ENCODE measurements around the gene NEGR1. TPM values are rescaled to one million over a fixed set of nuclear protein-coding genes. Genes with fewer than 3 reads are reported as not detected.
A peak's percentile ranks its signal among the peaks of the same experiment; 100 is the strongest.

Gene NEGR1
- total and polyA plus RNA-seq, 4 donors, result 0.86 to 7.3 (median 2.5) TPM

DNA sequence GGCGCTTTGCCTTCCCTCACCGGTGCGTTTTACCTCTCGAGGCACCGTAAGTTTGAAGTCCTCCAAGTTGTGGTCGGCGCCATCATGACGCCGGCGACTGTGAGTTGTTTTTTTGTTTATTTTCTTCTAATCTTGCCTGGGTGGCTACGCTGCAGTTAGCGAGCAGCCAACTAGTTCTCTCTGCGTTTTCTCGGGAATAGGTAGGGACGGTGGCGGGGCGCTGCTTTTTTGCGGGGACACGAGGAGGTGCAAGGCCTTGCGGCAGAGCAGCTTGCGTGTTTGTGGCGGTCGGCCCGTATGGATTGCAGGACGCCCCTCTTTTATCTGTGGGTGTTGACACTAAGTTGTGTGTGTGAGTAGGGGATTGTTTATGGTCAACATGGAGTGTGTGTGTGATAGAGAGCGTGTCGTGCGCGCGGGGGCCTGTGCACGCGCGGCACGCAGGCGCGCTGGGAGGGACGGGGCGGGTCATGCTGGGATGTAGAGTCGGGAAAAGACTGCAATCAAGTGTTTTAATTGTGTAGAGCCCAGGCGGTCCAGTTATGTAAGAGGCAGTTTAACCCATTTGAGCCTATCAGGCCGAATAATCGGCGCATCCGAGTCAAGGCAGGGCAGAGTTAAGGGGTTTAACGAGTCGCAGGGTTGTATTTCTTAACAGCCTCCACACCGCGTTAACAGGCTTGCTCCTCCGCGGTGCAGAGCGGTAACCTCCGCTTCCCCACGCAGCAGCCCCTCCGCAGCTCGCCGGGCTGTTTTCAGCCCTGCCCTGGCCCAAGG lies 1.2 kb upstream of the NEGR1 start:
- WGBS, 2 donors, result 0 to 1% methylated on average over 56 of the region's 56 CpGs
- Histone ChIP-seq H3K27ac (ENCODE audit: low read depth in 1 of 2, low read length in 1 of 2) (peak overlapping the region; percentile 84 to 91), H3K27me3 (ENCODE audit: control insufficient read depth in 3 of 3, insufficient read depth in 3 of 3, low read length in 2 of 3) (peaks cover 0 to 34% (median 0%) of the 10 kb centered on the region in 3 donors), H3K4me3 (peak overlapping the region; percentile 63), H3K9me3 (ENCODE audit: control insufficient read depth in 4 of 4, insufficient read depth in 3 of 4, low read length in 3 of 4) (peaks cover 0 to 4% (median 0%) of the 10 kb centered on the region in 4 donors), H3K9ac (ENCODE audit: insufficient read depth in 1 of 2, low read length in 2 of 2) (peak overlapping the region; percentile 63 to 96), H3K36me3 (ENCODE audit: control insufficient read depth in 4 of 4, insufficient read depth in 4 of 4, low read length in 4 of 4) (no peaks in the 10 kb centered on the region), H3K4me1 (ENCODE audit: control insufficient read depth in 5 of 5, insufficient read depth in 5 of 5, low read length in 5 of 5) (peaks cover 0 to 15% (median 7%) of the 10 kb centered on the region in 5 donors)
- ATAC-seq (ENCODE audit: insufficient read depth, low FRiP score) (peak; percentile 73), DNase-seq (peak; percentile 85 to 94 (median 89))
- TF ChIP-seq, protein P1, sequence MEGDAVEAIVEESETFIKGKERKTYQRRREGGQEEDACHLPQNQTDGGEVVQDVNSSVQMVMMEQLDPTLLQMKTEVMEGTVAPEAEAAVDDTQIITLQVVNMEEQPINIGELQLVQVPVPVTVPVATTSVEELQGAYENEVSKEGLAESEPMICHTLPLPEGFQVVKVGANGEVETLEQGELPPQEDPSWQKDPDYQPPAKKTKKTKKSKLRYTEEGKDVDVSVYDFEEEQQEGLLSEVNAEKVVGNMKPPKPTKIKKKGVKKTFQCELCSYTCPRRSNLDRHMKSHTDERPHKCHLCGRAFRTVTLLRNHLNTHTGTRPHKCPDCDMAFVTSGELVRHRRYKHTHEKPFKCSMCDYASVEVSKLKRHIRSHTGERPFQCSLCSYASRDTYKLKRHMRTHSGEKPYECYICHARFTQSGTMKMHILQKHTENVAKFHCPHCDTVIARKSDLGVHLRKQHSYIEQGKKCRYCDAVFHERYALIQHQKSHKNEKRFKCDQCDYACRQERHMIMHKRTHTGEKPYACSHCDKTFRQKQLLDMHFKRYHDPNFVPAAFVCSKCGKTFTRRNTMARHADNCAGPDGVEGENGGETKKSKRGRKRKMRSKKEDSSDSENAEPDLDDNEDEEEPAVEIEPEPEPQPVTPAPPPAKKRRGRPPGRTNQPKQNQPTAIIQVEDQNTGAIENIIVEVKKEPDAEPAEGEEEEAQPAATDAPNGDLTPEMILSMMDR (IDR thresholded peaks at IDR 0.05; ENCODE audit: control extremely low read depth, extremely low read depth), result no peak

DNA sequence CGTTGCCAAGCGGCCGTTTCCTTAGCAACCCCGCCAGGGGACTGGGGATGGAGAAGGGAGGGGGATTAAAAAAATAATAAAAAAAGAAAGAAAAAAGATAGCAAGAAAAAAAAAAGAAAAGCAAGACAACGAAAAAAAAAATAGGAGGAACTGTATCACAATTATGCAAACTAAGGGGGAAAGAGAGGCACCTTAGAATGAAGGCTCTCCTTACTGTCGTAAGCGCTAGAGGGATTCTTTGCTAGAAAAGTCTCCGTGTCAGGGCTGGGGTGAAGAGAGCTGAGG lies 625 bp upstream of the NEGR1 start:
- TF ChIP-seq, protein P1 (IDR thresholded peaks at IDR 0.05; ENCODE audit: control extremely low read depth, extremely low read depth), result no peak
- H3K9ac ChIP-seq (ENCODE audit: insufficient read depth in 1 of 2, low read length in 2 of 2), result peak overlapping the region; percentile 63 to 96
- peaks cover 0 to 34% (median 0%) of the 10 kb centered on the region in 3 donors for H3K27me3 ChIP-seq (ENCODE audit: control insufficient read depth in 3 of 3, insufficient read depth in 3 of 3, low read length in 2 of 3)
- WGBS, 2 donors, result 0 to 1% methylated on average over 8 of the region's 8 CpGs
- peak overlapping the region; percentile 84 to 91 for H3K27ac ChIP-seq (ENCODE audit: low read depth in 1 of 2, low read length in 1 of 2)
- H3K9me3 ChIP-seq (ENCODE audit: control insufficient read depth in 4 of 4, insufficient read depth in 3 of 4, low read length in 3 of 4), result peaks cover 0 to 4% (median 0%) of the 10 kb centered on the region in 4 donors
- peaks cover 0 to 15% (median 7%) of the 10 kb centered on the region in 5 donors for H3K4me1 ChIP-seq (ENCODE audit: control insufficient read depth in 5 of 5, insufficient read depth in 5 of 5, low read length in 5 of 5)
- H3K4me3 ChIP-seq, result peak overlapping the region; percentile 63
- DNase-seq (no peak), ATAC-seq (ENCODE audit: insufficient read depth, low FRiP score) (no peak)
- H3K36me3 ChIP-seq (ENCODE audit: control insufficient read depth in 4 of 4, insufficient read depth in 4 of 4, low read length in 4 of 4), result no peaks in the 10 kb centered on the region

DNA sequence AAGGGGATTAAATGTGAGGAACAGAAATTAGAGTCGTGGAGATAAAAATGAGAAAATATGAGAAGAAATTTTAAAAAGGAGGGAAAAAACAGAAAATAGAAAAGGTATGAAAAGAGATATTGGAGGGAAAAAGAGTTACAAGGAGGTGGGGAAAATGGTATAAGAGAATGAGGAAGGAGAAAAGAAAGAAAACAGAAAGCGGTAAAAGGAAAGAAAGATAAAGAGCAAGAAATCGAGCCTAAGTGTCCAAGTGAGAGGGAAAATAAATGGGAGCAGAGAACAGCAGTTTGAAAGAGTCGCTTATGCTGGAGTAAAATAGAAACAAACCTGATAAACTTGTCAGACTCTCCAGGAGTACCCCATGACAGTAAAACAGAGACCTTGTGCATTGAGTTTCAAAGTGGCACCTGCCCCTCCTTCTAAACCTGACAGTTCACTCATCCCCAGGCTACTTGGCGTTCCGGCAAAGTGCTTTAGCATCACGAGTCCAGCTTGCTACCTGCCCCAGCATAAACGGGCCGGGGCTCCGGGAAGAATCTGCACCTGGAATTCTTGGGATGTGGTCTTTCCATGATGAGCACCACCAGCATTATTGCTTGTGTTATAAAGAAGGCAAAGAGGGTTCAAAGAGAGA lies 585 bp downstream of the NEGR1 start:
- TF ChIP-seq, protein P1 (IDR thresholded peaks at IDR 0.05; ENCODE audit: control extremely low read depth, extremely low read depth), result no peak
- peaks cover 0 to 15% (median 7%) of the 10 kb centered on the region in 5 donors for H3K4me1 ChIP-seq (ENCODE audit: control insufficient read depth in 5 of 5, insufficient read depth in 5 of 5, low read length in 5 of 5)
- H3K9me3 ChIP-seq (ENCODE audit: control insufficient read depth in 4 of 4, insufficient read depth in 3 of 4, low read length in 3 of 4), result peaks cover 0 to 4% (median 0%) of the 10 kb centered on the region in 4 donors
- WGBS, 2 donors, result 7 to 11% methylated on average over 10 of the region's 10 CpGs
- H3K27ac ChIP-seq (ENCODE audit: low read depth in 1 of 2, low read length in 1 of 2), result peak overlapping the region in 1 of 2 donors; percentile 15
- peak in 1 of 3 donors; percentile 22 for DNase-seq
- no peaks in the 10 kb centered on the region for H3K36me3 ChIP-seq (ENCODE audit: control insufficient read depth in 4 of 4, insufficient read depth in 4 of 4, low read length in 4 of 4)
- H3K4me3 ChIP-seq, result no peak overlapping the region
- H3K9ac ChIP-seq (ENCODE audit: insufficient read depth in 1 of 2, low read length in 2 of 2), result peak overlapping the region in 1 of 2 donors; percentile 7
- no peak for ATAC-seq (ENCODE audit: insufficient read depth, low FRiP score)
- H3K27me3 ChIP-seq (ENCODE audit: control insufficient read depth in 3 of 3, insufficient read depth in 3 of 3, low read length in 2 of 3), result peaks cover 0 to 34% (median 0%) of the 10 kb centered on the region in 3 donors

All from lung (tissue), 12 donors.